GM18507 (cell line): ENCODE measurements around the gene MYRIP.

Experiments used
- DNase-seq: peaks from one replicate; pipeline ENCODE4 v3.0.0; 2011; ENCODE audit warnings: low read depth; ENCODE audit not compliant: insufficient read length; ENCODE audit errors: extremely low spot score
- FAIRE-seq: peaks from 2 replicates; lab custom pipeline; 2011; peaks lifted over from hg19 to GRCh38; lab: Jason Lieb, UNC

Gene MYRIP

DNA sequence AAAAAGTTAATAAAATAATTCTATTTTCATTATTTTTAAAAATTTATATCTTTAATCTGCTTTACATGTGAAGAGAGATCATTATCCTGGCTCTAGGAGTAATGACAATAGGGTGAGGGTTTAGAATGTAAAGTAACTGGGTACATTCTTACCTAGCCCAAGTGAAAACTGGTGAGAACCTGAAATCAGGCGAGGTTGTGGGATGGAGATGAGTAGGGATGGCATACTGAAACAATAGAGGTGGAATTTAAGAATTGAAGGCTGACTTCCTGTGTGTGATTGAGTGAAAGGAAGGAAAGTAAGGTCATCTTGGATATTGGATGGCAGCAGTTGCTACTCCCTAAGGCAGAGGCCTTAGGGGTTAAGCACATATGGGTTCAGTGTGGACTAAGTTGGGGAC, 82.7 kb downstream of the MYRIP start:
- DNase-seq, result no peak
- FAIRE-seq, result no peak

DNA sequence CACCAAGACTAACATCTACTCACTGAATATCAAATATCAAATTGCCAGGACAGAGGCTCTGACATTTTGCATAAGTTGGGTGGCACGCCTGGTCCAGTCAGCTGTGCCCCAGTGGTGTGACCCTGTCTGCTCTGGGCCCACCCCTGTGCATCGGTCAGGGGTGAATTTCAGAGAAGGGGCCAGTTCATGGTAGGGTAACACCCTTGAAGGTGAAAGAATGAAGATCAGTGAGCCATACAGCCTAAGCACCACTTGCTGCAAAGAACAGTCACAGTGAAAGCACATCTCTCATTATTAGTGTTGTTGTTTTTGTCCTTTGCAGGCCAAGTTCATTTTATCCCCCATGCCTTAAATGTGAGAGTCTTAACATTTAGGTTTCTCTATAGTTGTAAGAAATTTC, 86.8 kb downstream of the MYRIP start:
- DNase-seq, result no peak
- no peak for FAIRE-seq

DNA sequence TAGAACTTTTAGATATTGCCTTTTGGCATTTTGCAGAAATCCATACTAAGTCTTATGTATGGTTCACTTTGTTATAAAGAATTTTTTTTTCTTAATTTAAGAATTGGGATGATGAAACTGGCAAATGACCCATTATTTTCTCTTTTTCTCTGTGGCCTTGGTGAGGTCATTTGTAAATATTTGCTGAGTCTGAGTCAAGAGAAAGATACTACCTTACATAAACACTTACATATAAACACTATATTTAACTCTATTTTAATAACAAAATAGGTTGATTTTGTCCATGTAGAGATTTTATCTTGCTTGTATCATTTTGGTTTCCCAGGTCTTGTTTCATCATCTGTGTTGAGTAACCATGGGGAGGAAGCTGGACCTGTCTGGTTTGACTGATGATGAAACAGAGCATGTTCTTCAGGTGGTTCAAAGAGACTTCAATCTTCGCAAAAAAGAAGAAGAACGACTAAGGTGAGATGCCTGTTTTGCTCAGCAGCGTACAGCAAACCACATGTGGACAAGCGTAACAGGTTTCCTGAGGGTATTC, 91.1 kb downstream of the MYRIP start:
- DNase-seq, result no peak
- no peak for FAIRE-seq

DNA sequence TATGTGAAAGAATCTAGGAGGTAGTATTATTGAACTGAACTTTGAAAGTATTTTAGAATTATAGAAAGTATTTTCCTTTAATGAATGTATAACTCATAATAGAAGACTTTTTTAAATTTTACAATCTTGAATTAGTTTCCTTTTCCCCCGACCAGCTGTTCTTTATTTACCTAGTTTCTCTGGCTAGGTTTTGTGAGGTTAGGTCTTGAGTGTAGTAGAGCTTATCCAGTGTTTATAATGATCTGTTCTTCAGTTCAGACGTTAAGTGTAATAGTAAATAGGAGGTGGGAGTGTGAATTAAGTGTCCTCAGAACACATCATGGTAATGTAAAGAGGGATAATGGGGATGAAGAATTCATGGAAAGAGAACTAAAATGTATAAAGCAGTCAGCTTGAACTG, 93.8 kb downstream of the MYRIP start:
- no peak for FAIRE-seq
- DNase-seq, result no peak

DNA sequence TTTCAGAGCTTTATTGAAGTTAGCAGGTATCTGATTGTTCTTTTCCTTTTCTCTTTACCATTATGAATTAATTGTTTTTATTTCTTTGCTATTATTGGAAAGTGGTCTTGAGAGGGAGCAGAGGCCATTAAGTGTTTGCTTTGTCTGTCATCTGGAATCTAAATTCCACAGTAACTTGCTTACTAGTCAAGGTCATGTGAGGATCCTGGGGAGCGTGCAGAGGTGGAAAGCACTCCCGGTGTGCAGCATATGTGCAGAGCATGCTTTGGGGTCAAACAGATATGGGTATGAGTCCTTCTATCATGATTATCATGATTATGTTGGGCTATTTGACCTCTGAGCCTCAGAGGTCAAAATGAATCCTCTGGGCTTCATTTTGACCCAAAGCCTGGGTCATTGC, 96.4 kb downstream of the MYRIP start:
- DNase-seq (no peak), FAIRE-seq (no peak)

DNA sequence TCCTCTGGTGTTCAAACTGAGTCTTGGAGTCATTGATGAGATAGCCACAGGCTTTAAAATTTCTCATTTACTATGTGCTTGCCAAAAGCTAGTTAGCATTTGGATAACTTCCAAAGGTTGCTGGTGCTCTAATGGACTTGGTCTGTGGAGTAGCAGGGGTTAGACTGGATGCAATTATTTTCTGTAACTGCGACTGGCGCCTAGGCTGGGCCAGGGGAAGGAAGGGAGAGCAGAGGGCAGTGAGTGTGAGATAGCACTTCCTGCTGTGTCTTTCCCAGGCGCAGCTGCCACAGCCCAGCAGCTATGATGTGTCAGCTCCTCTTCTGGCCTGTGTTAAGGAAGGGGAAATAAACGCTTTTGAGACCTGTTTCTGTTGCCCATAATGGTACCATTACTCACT, 98.6 kb downstream of the MYRIP start:
- DNase-seq (no peak), FAIRE-seq (no peak)

DNA sequence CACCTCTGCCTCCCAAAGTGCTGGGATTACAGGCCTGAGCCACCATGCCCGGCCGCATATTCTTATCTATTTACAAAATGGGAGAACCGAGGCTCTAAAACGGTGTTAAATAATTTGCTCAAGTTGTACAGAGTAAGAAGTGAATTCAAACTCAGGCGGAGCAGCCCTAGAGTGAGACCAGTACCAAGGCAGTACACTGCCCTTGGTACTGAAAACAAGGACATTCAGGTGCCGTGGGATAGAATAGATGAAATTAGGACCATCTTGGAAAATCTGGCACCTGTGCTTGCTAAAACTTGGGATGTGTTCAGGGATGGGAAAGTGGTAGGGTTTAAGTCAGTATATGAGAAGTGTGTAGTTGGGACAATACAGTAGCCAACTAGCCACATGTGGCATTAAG, 100.7 kb downstream of the MYRIP start:
- FAIRE-seq, result no peak

DNA sequence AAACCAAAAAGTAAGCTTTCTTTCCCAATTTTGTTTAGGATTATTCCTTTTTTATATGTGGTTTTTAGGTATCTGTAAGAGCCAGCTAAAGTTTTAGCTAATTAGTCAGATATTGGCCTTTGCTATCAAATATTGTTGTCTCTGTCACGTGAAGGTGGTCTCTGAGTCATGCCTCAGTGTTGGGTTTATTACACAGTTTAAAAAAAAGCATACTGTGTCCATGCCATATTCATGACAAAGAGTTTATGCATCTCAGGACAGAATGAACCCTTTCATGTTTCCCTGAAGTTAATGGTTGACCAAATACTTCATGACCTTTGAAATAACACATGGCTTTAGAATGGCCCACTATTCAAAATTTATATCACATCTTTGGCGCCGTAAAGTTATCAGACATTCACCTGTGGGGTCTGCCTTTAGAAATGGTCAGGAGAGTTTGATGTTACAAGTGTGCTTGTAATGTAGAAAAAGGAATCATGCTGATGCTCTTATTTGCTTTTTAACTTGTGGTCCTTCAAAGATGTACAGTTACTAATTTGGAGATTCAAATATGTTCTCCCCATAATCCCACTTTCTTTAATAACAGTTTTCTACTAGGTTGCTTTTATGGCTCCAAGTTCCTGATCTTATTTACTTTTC, 101.5 kb downstream of the MYRIP start:
- DNase-seq, result no peak

More for the DNA sequence above, 100.7 kb downstream of the MYRIP start:
- no peak for DNase-seq

DNA sequence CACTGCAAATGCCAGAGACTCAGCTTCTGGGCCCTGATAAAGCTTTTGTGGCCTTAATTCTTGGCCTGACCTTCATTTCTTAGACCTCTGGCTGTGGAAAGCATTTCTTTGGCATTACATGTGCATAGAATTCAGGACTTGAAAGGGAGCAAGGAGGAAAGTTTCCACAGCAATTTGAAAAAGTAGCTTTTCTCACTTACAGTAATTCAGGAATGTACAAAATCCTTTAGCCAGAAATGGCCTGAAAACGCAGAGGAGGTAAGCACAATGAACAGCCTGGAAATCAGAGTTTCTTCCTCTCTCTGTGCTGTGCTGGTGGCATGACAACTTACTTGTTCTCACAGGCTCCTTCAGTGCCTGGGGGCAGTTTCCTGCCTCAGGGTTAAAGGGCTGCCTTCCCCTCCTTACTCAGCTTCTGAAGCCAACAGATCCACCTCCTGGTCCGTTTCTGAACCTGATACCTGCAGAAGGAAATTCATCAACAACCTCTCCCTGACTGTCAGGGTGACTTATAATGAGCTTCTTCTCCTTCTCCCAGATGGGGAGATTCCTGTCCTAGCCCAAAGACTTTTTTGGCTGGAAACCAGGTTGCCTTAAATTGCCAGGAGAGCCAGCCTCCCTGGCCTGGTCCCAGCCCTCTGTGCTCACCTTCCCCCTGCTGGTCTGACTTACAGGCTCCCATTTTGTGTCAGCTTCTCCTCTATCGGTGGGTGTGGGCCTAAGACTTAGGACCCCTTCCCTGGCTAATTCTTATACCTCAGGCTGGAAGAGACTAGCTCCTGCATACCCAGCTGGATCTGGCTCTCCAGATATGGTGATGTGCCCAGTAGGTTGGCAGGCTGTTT, 102.3 kb downstream of the MYRIP start:
- FAIRE-seq (no peak), DNase-seq (no peak)

More for the DNA sequence above, 101.5 kb downstream of the MYRIP start:
- no peak for FAIRE-seq

DNA sequence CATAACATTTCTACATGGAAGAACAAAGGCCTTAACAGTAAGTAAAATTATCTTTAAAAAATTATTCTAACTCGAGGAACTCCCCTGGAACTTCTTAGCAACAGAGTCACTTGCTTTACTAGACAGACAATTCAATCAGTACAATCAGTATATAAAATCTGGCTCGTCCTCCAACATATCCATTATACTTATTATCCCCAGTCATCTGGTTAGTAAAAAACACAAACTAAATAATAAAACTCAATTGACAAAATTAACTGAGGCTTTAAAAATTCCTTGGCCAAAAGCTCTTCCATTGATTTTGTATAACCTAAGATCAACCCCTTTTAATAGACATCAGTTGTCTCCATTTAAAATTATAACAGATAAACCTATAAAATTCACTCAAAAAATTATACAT, 105.6 kb downstream of the MYRIP start:
- DNase-seq (no peak), FAIRE-seq (no peak)

DNA sequence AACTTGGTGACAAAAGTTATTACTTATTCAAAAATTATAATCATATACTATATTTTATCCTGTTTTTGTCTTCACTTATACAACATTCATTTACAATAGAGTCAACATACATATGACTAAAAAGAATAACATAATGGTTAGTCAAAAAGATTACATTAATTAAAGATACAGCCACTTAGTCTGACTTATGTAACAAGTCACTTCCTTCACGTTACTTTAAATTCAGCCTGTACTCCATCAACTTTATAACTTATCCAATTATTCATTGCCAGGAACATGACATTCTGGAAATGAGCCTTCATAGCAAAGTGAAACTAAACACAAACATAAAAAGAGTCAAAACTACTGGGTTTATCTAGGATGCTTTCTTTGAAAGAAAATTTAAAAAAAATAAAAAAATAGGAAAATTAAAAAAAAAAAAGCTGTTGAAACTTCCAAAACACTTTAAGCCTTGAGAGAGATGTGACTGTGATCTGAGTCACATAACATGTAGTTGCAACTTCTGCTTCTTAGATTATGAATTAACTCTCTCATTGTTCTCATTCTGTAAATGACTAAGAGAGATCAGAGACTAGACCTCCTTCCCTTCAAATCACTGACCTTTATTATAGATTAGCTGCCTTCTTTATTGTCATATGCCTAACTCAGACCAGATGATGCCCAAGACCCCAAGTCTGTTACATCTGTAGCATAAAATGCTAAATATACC, 107.8 kb downstream of the MYRIP start:
- FAIRE-seq, result peak; percentile 44
- DNase-seq, result no peak

DNA sequence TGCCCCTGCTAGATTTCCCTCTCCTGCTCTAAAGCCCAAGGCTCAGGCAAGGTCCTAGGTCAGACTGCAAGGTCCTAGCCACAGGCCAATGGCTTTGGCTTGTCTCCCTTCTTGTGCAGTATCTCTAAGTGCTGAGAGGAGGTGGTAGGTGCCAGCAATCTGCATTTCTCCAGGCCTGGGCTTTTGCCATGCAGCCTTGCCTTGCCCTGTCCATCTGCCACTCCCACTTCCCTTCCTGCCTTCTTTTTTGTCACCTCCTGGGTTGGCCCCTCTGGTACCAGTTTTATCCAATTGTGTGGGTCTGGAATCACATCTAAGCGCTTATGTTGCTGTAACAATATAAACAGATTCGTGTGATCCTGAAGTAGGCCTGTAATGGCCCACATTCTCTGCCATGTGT, 109.9 kb downstream of the MYRIP start:
- FAIRE-seq, result no peak
- DNase-seq, result no peak

DNA sequence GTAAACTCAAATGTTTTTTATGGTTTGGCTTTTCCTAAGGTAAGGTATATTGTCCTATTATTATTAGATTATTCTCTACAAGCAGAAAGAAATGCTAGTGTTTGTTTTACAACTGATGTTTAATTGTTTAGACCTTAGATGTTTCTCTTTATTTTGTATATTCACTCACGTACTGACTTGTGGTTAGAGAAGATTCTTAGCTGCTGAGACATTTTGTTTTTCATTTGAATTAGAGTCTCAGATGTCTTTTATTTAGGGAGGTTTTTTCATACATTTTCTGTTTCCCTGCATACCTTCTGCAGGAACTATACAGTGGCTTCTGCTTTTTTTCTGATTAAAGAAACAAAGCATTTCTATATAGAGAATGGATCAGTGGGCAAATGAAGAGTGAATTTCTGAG, 110.9 kb downstream of the MYRIP start:
- FAIRE-seq, result no peak
- no peak for DNase-seq

DNA sequence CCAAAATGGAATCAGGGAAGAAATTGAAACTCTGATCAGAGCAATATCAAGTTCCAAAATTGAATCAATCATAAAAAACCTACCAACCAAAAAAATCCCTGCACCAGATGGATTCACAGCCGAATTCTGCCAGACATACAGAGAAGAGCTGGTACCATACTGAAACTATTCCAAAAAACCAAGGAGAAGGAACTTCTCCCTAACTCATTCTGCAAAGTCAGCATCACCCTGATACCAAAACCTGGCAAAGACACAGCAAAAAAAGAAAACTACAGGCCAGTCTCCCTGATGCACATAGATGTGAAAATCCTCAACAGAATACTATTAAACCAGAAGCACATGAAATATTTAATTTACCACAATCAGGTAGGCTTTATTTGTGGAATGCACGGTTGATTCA, 118.1 kb downstream of the MYRIP start:
- DNase-seq (no peak), FAIRE-seq (no peak)

DNA sequence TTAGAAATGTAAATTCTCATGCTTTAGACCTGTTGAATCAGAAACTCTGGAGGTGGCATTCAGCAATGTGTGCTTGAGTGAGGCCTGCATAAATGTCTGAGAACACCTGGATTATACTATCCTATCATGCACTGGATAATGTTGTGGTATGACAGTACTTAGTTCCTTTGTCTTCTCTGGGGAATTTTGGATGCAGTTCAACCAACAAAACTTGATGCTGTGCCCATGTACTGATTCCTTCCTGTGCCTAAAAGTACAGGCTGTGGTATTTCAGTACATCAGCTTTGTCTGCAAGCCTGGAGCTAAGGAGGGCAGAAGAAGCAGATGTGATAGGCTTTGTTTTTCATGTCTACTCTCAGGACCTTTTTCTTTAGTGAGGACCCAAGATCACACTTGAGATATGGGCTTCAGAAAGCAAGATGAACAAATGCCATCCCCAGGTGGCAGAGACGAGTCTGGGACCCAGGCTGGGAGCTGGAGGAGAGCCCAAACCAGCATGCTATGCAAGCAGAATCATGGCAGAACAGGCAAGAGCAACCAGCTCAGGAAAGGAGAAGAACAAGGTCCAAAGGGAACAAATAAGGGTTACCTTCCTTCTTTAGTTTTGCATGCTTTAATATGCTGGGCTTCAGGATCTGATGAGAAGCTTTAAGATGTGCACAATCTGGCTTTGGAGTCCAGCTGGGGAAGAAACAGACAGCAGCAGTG, 124.7 kb downstream of the MYRIP start:
- FAIRE-seq (no peak), DNase-seq (no peak)

DNA sequence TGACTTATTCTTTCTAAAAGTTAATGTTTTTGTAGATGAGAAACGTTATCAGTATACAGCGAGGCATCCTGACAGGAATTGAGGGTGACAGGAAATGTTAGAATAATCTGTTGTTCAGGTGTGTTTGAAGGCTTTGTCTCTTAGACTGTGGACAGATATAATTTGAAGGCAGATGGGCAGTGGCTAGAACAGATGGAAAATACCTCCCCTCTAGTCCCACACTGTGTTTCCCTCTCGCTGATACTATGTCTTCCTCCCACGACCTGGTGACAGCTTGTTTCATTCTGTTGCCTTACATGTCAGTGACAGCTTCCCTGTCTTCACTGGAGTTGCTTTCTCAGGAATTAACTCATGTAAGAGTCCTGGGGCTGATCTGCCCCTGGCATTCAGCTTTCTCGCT, 125.3 kb downstream of the MYRIP start:
- FAIRE-seq (no peak), DNase-seq (no peak)

DNA sequence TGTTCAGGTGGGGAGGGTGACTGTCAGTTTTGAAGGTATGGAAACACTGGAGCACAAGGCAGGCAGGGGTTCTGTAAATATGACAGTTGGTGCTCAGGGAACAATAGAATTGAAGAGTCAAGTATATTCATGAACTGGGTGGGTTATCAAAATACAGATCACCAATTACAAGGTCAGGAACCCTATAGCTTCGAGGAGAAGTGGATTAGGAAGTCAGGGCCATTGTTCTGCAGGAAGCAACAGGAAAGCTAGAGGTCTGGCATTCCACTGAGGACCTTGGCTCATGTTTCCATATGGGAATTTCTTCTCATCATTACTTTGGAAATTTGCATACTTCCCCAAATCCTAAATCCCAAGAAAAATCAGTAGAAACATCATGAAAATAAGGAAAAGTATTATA, 125.9 kb downstream of the MYRIP start:
- DNase-seq (no peak), FAIRE-seq (no peak)

DNA sequence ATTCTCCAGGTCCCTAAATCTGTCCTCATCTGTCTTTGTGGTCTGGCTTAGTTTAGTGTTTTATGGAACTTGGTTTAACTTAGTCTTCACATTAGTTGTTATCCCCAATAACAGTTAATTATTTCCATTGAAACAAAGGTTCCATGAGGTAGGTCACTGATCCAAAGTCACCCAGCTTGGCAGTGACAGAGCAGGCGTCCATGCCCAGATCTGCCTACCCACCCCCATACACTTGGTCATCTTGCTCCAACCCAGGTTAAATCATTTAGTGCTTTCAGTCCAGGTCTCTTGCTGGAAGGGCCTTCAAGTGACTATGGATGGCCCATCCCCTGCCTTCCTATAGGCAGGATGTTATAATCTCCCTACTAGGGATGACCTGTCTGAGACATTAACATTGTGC, 127.4 kb downstream of the MYRIP start:
- no peak for FAIRE-seq
- no peak for DNase-seq

DNA sequence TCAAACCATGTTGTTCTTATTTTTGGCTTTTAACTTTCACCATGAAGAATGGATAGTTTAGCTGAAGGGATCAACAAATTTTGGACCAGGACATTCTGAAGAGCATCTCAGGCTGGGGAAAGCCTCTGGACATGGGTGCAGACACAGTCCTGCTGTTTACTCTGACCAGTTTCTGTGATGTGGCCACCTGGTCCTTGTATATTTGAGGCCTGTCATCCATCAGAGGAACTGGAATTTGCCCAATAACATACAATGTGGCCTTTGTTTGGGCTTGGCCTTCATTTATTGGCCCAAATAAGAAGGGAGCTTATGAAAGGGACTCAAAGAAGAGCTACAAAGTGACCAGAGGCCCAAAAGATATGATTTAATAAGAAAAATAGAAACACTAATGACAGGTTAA, 127.9 kb downstream of the MYRIP start:
- no peak for DNase-seq
- FAIRE-seq, result no peak

DNA sequence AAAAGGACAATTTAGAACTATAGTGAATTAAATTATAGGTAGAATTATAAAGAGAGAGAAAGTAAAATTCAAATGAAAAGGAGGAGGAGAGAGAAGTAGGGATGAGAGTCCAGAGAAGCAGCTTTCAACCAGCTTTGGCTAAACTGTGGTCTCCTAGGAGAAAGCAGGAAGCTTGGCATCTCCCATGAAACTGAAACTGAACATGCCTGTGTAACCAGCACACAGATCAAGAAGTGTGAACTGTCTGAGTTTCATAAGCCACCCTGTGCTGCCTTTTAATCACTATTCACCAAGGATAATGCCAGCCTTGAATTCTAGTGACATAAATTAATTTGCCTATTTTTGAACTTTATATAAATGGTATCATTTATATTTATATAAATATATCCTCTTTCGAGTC, 128.5 kb downstream of the MYRIP start:
- peak; percentile 74 for FAIRE-seq
- no peak for DNase-seq
